HepG2 (cell line): Measurements from ENCODE around the gene MDH2. TPM values are rescaled to one million over a fixed set of nuclear protein-coding genes. Genes with fewer than 3 reads are reported as not detected.

Experiments used
- ATAC-seq: fragments of 200-7000 bp; cut with Tn5 transposase; 3 replicates; pipeline ENCODE4 v1.9.1; 2020; ENCODE audit warnings: mild to moderate bottlenecking, moderate library complexity
- BruUV-seq: library from RNA; stranded (reverse); fragments of 400-500 nt; replicated peaks from 2 replicates; lab custom pipeline; 2021; lab: Mats Ljungman, UMichigan
- CTCF ChIA-PET: fragments of 300-600 bp; formaldehyde crosslinking; extraction: SDS; loops from one replicate; lab custom pipeline; 2021; ENCODE audit warnings: low total read pairs, inconsistent platforms, low intra/inter-chr PET ratio; lab: Yijun Ruan, JAX
- POLR2A ChIA-PET: fragments of 350-600 bp; sonication (Branson Sonifier 250); formaldehyde crosslinking; loops from one replicate; lab custom pipeline; 2020; ENCODE audit warnings: antibody characterized with exemption, inconsistent platforms; lab: Yijun Ruan, JAX
- DNase-seq: peaks from one replicate; pipeline ENCODE4 v3.0.0-alpha.2; 2015; ENCODE audit warnings: low spot score
- FAIRE-seq: peaks from 3 replicates; lab custom pipeline; 2011; peaks lifted over from hg19 to GRCh38; lab: Jason Lieb, UNC
- H2AFZ ChIP-seq: one replicate; pipeline ENCODE4 v1.6.1; 2011; ENCODE audit warnings: low read length, inconsistent platforms
- H3K27ac ChIP-seq: fragments of 300-600 bp; 3 replicates; pipeline ENCODE4 v1.8.0; 2011; ENCODE audit warnings: mixed run types, mild to moderate bottlenecking, mixed read lengths, low read length, inconsistent platforms; ENCODE audit not compliant: insufficient read depth; ENCODE audit errors: extremely low read length
- H3K27me3 ChIP-seq, 2 experiments: fragments of 200-600 bp in 1 of 2; 2 replicates in 1 of 2; 3 replicates in 1 of 2; pipeline versions ENCODE4 v1.6.0 to v1.8.0; 2011; ENCODE audit warnings: low read length in 2 of 2, mild to moderate bottlenecking in 2 of 2, moderate library complexity in 2 of 2, inconsistent platforms in 1 of 2; ENCODE audit not compliant: insufficient read depth in 2 of 2, control insufficient read depth in 1 of 2
- H3K36me3 ChIP-seq, 2 experiments: fragments of 200-600 bp in 1 of 2; replicated peaks in 1 of 2; 2 replicates in 1 of 2; 3 replicates in 1 of 2; pipeline versions ENCODE4 v1.5.1 to v1.8.0; 2011; ENCODE audit warnings: low read length in 2 of 2, inconsistent platforms in 1 of 2; ENCODE audit not compliant: insufficient read depth in 2 of 2, control insufficient read depth in 1 of 2
- H3K4me1 ChIP-seq: 2 replicates; pipeline ENCODE4 v1.5.1; 2012; ENCODE audit warnings: low read length, inconsistent platforms; ENCODE audit not compliant: insufficient read depth
- H3K4me2 ChIP-seq: 2 replicates; pipeline ENCODE4 v1.6.0; 2011; ENCODE audit warnings: low read depth, low read length, inconsistent platforms
- H3K4me3 ChIP-seq, 3 experiments: fragments of 200-600 bp in 1 of 3; sonication (generic), shearing (Covaris generic) in 1 of 3; replicated peaks in 1 of 3; 2 replicates each; pipeline ENCODE4 v1.5.1; 2011 to 2016; ENCODE audit warnings: low read length in 3 of 3, inconsistent platforms in 2 of 3, low read depth in 2 of 3, mild to moderate bottlenecking in 2 of 3, control low read depth in 1 of 3, mixed read lengths in 1 of 3; ENCODE audit not compliant: insufficient read depth in 1 of 3
- H3K79me2 ChIP-seq: one replicate; pipeline ENCODE4 v1.6.1; 2011; ENCODE audit warnings: low read length, inconsistent platforms; ENCODE audit not compliant: insufficient read depth
- H3K9ac ChIP-seq: 2 replicates; pipeline ENCODE4 v1.6.0; 2011; ENCODE audit warnings: mild to moderate bottlenecking, low read depth, low read length, inconsistent platforms; ENCODE audit not compliant: insufficient read depth
- H3K9me3 ChIP-seq: 2 replicates; pipeline ENCODE4 v1.5.1; 2012; ENCODE audit warnings: mild to moderate bottlenecking, low read length
- H4K20me1 ChIP-seq: 2 replicates; pipeline ENCODE4 v1.6.0; 2011; ENCODE audit warnings: inconsistent platforms, mild to moderate bottlenecking, low read length, moderate library complexity; ENCODE audit not compliant: insufficient read depth
- AGO2 ChIP-seq: fragments of 200-400 bp; formaldehyde crosslinking; optimal IDR thresholded peaks from 2 replicates; pipeline ENCODE3; 2017; ENCODE audit warnings: mild to moderate bottlenecking, low read depth, low read length, moderate library complexity
- ARHGAP35 ChIP-seq: sonication (generic); formaldehyde crosslinking; IDR thresholded peaks from 2 replicates; pipeline ENCODE4 v1.9.0; 2022; ENCODE audit warnings: mild to moderate bottlenecking, inconsistent platforms, moderate library complexity, missing genetic modification reagents, borderline replicate concordance
- CENPT ChIP-seq: sonication (generic); formaldehyde crosslinking; IDR thresholded peaks from 2 replicates; pipeline ENCODE4 v1.8.0; 2022; ENCODE audit warnings: low read depth, mild to moderate bottlenecking, moderate library complexity, missing genetic modification reagents
- FOXJ3 ChIP-seq: sonication (generic); formaldehyde crosslinking; IDR thresholded peaks from 2 replicates; pipeline ENCODE4 v1.4.0; 2020; ENCODE audit warnings: missing genetic modification reagents, mild to moderate bottlenecking, borderline replicate concordance
- GABPB1 ChIP-seq: IDR thresholded peaks from 2 replicates; pipeline ENCODE4 v1.6.1; 2016; ENCODE audit warnings: mild to moderate bottlenecking, missing genetic modification reagents, moderate library complexity, missing compliant biosample characterization
- HMG20B ChIP-seq: conservative IDR thresholded peaks from 2 replicates; pipeline ENCODE4 v1.6.1; 2016; ENCODE audit warnings: missing genetic modification reagents, missing compliant biosample characterization
- ISL2 ChIP-seq: sonication (generic); formaldehyde crosslinking; IDR thresholded peaks from 2 replicates; pipeline ENCODE4 v1.5.0; 2020; ENCODE audit warnings: missing genetic modification reagents
- RBFOX2 ChIP-seq: fragments of 200-400 bp; formaldehyde crosslinking; IDR thresholded peaks from 2 replicates; pipeline ENCODE4 v1.6.1; 2017; ENCODE audit warnings: low read depth, mild to moderate bottlenecking, low read length
- RFX3 ChIP-seq: IDR thresholded peaks from 2 replicates; pipeline ENCODE4 v1.6.1; 2016; ENCODE audit warnings: missing biosample characterization, missing genetic modification reagents
- SP2 ChIP-seq: sonication (generic); formaldehyde crosslinking; IDR thresholded peaks from 2 replicates; pipeline ENCODE4 v1.5.1; 2020; ENCODE audit warnings: mild to moderate bottlenecking, missing genetic modification reagents
- TBL1XR1 ChIP-seq: fragments of 150-350 bp; IDR thresholded peaks from 2 replicates; pipeline ENCODE4 v1.6.1; 2014; ENCODE audit warnings: borderline replicate concordance, low read length; ENCODE audit not compliant: partially characterized antibody
- ZNF17 ChIP-seq: sonication (generic); formaldehyde crosslinking; IDR thresholded peaks from 2 replicates; pipeline ENCODE4 v1.5.0; 2020; ENCODE audit warnings: mild to moderate bottlenecking, missing genetic modification reagents
- ZNF326 ChIP-seq: sonication (generic); formaldehyde crosslinking; IDR thresholded peaks from 2 replicates; pipeline ENCODE4 v1.4.0; 2020; ENCODE audit warnings: missing genetic modification reagents, borderline replicate concordance
- ZNF337 ChIP-seq: sonication (generic); formaldehyde crosslinking; IDR thresholded peaks from 2 replicates; pipeline ENCODE4 v1.5.1; 2020; ENCODE audit warnings: missing genetic modification reagents, low read depth, mild to moderate bottlenecking, borderline replicate concordance
- ZNF775 ChIP-seq: sonication (generic); formaldehyde crosslinking; IDR thresholded peaks from 2 replicates; pipeline ENCODE4 v1.4.0; 2020; ENCODE audit warnings: missing genetic modification reagents, mild to moderate bottlenecking, moderate library complexity, borderline replicate concordance
- ZSCAN25 ChIP-seq: sonication (generic); formaldehyde crosslinking; IDR thresholded peaks from 2 replicates; pipeline ENCODE4 v1.8.0; 2022; ENCODE audit warnings: mild to moderate bottlenecking, missing genetic modification reagents
- WGBS: methylation state at CpG from one replicate; pipeline ENCODE4 v1.1.6; 2017; ENCODE audit warnings: low lambda C conversion rate; 5-methylcytosine and 5-hydroxymethylcytosine counted together
- in situ Hi-C: cut with HindIII; loops from 2 replicates; pipeline ENCODE4 v1.10.0; 2017; ENCODE audit warnings: low pct_unique_long_range_greater_than_20kb; ENCODE audit not compliant: extremely low pct_ligation_motif_present
- intact Hi-C: fragments of 100-400 bp; cut with micrococcal nuclease; formaldehyde crosslinking; loops from one replicate; pipeline ENCODE4 v1.10.0; 2022; ENCODE audit not compliant: unreplicated experiment
- polyA plus RNA-seq, 8 experiments: library from polyadenylated mRNA; depleted of rRNA in 3 of 8; stranded (reverse) in 7 of 8; unstranded in 1 of 8; fragments of >200 nt; fragmentation: Illumina TruSeq in 4 of 8; extraction: Trizol in 4 of 8; gene quantifications; 2 replicates each; pipeline versions ENCODE4 v1.2.1 to v1.2.3, GENCODE V29; 2011 to 2016; ENCODE audit warnings: low read depth in 4 of 8, missing spikeins in 1 of 8, mixed read lengths in 1 of 8; ENCODE audit not compliant: insufficient read depth in 1 of 8
- total RNA-seq, 5 experiments: library from RNA; depleted of rRNA; stranded (reverse); fragments of >200 nt; fragmentation: Illumina TruSeq; extraction: Trizol; gene quantifications; 2 replicates each; pipeline ENCODE4 v1.2.3, GENCODE V29; 2016; ENCODE audit warnings: low read depth in 1 of 5
- TF ChIP-seq, protein P1 (sequence below): sonication (generic); formaldehyde crosslinking; IDR thresholded peaks from 2 replicates; pipeline ENCODE4 v1.5.0; 2020; ENCODE audit warnings: mild to moderate bottlenecking, missing genetic modification reagents, moderate library complexity
- TF ChIP-seq, protein P2 (sequence below): sonication (generic); formaldehyde crosslinking; IDR thresholded peaks from 2 replicates; pipeline ENCODE4 v1.5.0; 2020; ENCODE audit warnings: missing genetic modification reagents, mild to moderate bottlenecking, borderline replicate concordance

Gene MDH2
- total and polyA plus RNA-seq, 2 of the 13 experiments (the other 11 are each of a cell fraction or from before 2014, with no cell fraction given) = 81.4 to 90.3 TPM

DNA sequence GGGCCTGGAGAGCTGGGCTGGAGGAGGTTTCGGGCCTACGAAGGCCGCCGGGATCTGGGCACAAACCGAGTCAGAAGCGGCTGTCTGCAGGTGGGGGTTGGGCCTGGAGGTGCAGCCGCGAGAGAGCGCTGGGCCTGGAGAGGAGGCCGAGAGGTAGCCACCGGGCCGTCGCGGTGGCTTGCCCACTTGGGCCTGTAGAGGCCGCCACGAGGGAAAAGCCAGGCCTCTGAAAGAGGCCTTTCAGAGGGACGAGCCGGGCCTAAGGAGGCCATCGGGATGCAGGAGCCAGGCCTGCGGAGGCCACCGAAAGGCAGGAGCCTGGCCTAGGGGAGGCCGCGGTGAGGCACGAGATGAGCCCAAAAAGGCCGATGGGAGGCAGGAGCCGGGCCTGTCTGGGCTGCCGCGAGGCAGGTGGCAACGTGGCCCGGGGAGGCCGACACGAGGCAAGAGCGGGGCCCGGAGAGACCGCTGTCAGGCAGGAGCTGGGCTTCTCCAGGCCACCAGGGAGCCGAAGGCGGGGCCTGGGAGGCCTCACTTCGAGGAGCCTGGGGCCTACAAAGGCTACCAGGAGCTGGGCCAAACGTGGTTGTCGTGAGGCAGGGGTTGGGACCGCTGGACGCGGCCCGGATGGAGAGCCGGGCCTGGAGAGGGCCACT lies 25.6 kb downstream of the MDH2 start (continued):
- TF ChIP-seq GABPB1 (CRISPR knock-in tag) (0 out of 2 replicates have a peak, but pooled peaks have one; percentile 1), ISL2 (no peak), ZSCAN25 (CRISPR knock-in tag) (no peak)
- TF ChIP-seq, protein P1, sequence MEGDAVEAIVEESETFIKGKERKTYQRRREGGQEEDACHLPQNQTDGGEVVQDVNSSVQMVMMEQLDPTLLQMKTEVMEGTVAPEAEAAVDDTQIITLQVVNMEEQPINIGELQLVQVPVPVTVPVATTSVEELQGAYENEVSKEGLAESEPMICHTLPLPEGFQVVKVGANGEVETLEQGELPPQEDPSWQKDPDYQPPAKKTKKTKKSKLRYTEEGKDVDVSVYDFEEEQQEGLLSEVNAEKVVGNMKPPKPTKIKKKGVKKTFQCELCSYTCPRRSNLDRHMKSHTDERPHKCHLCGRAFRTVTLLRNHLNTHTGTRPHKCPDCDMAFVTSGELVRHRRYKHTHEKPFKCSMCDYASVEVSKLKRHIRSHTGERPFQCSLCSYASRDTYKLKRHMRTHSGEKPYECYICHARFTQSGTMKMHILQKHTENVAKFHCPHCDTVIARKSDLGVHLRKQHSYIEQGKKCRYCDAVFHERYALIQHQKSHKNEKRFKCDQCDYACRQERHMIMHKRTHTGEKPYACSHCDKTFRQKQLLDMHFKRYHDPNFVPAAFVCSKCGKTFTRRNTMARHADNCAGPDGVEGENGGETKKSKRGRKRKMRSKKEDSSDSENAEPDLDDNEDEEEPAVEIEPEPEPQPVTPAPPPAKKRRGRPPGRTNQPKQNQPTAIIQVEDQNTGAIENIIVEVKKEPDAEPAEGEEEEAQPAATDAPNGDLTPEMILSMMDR (CRISPR knock-in tag) = peak; percentile 29

DNA sequence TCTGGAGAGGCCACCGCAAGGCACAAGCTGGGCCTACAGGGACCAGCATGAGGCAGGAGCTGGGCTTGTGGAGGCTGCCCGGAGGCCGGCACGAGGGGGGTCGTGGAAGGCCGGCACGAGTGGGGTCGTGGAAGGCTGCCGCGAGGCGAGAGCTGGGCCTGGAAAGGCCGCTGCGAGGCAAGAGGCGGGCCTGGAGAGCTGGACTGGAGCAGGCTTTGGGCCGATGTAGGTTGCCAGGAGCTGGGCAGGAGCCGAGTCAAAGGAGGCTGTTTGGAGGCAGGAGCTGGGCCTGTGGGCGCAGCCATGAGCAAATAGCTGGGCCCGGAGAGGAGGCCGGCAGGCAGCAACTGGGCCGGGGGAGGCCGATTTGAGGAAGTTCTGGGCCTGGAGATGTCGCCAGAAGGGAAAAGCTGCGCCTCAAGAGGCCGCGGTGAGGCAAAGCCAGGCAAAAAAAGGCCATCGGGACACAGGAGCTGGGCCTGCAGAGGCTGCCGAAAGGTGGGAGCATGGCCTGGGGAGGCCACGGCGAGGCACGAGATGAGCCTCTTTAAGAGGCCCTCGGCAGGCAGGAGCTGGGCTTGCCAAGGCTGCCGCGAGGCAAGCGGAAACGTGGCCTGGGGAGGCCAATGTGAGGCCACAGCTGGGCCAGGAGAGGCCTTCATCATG lies 26.5 kb downstream of the MDH2 start:
- Histone ChIP-seq H3K9ac (no peak overlapping the region), H3K4me3 (no peak overlapping the region), H3K27ac (no peak overlapping the region), H3K4me2 (no peak overlapping the region), H4K20me1 (no peaks in the 10 kb centered on the region), H3K9me3 (no peaks in the 10 kb centered on the region), H3K79me2 (no peaks in the 10 kb centered on the region), H3K27me3 (no peaks in the 10 kb centered on the region), H3K36me3 (peaks cover 31 to 44% of the 10 kb centered on the region in 2 experiments; a peak in 4 of 5 replicates), H2AFZ (no peak overlapping the region), H3K4me1 (no peaks in the 10 kb centered on the region)
- ATAC-seq (peak; percentile 12), DNase-seq (no peak), FAIRE-seq (no peak)
- no peak for TF ChIP-seq ZNF326 (CRISPR knock-in tag)
- no peak for TF ChIP-seq FOXJ3 (CRISPR knock-in tag)
- TF ChIP-seq TBL1XR1 = no peak
- TF ChIP-seq AGO2 = peak; percentile 89
- no peak for TF ChIP-seq RFX3 (CRISPR knock-in tag)
- no peak for TF ChIP-seq CENPT (CRISPR knock-in tag)
- TF ChIP-seq ZNF775 (CRISPR knock-in tag) = no peak
- TF ChIP-seq ZNF337 (CRISPR knock-in tag) = no peak
- TF ChIP-seq HMG20B (CRISPR knock-in tag) = no peak
- TF ChIP-seq SP2 (CRISPR knock-in tag) = no peak
- TF ChIP-seq RBFOX2 = peak; percentile 53
- TF ChIP-seq ZNF17 = no peak
- no peak for TF ChIP-seq ARHGAP35 (CRISPR knock-in tag)
- TF ChIP-seq, protein P2, sequence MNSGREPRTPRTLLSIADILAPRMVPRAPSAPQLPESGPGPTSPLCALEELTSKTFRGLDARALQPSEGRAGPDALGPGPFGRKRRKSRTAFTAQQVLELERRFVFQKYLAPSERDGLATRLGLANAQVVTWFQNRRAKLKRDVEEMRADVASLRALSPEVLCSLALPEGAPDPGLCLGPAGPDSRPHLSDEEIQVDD (CRISPR knock-in tag) = no peak
- 97% methylated on average over 35 of the region's 35 CpGs for WGBS
- ChIA-PET CTCF (no interaction called here), POLR2A (interaction anchor here (0.6 to 1.1 kb wide), 3 partner anchors 9 to 26 kb away, joined by 3 to 4 read pairs (median 3); partner anchors contain the start of gene MDH2)
- BruUV-seq = no TSS peak
- intact Hi-C loops (no loop called here), in situ Hi-C loops (no loop called here)
